C4-2B (cell line): ENCODE results near the gene PRICKLE3.

Experiments used
- H3K27ac ChIP-seq: fragments of 450-650 bp; 2 replicates; pipeline ENCODE4 v1.5.1; 2017
- ZFX ChIP-seq: fragments of 450-650 bp; IDR thresholded peaks from 2 replicates; pipeline ENCODE4 v1.6.1; 2017
- TF ChIP-seq, protein P1 (sequence below): fragments of 450-650 bp; conservative IDR thresholded peaks from 2 replicates; pipeline ENCODE4 v1.5.1; 2017; ENCODE audit warnings: mild to moderate bottlenecking

PRICKLE3 gene

DNA sequence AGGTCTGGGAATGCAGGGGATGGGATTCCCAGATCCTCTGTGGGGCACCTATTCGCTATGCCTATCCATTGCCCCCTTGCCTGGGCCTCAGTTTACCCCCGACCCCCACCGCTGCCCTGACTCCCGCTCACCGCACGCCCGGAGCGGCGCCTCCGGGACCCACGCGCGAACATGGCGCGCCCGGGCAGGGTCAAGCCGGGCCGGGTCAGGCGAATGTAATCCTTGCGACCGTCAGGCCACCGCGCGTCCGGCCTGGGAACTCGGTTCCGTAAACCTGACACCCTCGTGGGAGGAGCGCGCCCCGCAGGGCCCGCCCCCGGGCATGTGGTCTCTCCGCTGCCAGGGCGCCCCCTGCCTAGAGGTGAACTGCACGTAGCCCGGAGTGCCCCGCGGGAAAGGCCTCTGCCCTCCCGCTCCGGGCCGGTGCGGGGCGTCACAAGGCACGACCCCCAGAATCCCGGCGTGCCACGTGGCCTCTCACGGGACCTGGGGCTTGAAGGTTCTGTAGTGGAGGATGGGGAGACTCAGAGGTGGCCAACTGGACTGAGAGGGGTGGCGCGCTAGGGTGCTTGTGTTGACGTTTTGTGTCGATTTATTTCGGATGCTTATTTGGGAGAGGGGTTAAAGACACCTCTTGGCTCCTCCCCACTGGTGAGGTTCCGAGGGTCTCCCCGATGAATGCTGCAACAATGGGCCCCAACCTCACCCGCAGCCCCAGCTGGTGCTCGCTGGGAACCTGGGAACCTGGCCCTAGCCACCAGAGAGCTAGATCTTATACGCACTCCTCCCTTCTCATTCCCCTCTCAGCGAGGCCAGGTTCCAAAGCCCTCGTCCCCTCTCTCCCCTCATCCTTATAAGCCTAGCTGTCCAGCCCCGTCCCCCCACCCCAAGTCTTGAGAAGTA lies at the start of gene PRICKLE3:
PRICKLE3 (minus strand) TSS at position 249 of the 903 bp plus-strand sequence; CDS start at position 173, 76 bp downstream.
- TF ChIP-seq, protein P1, sequence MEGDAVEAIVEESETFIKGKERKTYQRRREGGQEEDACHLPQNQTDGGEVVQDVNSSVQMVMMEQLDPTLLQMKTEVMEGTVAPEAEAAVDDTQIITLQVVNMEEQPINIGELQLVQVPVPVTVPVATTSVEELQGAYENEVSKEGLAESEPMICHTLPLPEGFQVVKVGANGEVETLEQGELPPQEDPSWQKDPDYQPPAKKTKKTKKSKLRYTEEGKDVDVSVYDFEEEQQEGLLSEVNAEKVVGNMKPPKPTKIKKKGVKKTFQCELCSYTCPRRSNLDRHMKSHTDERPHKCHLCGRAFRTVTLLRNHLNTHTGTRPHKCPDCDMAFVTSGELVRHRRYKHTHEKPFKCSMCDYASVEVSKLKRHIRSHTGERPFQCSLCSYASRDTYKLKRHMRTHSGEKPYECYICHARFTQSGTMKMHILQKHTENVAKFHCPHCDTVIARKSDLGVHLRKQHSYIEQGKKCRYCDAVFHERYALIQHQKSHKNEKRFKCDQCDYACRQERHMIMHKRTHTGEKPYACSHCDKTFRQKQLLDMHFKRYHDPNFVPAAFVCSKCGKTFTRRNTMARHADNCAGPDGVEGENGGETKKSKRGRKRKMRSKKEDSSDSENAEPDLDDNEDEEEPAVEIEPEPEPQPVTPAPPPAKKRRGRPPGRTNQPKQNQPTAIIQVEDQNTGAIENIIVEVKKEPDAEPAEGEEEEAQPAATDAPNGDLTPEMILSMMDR = peak; percentile 60
- TF ChIP-seq ZFX = no peak
- peak within 1 kb of the TSS; percentile 79 for H3K27ac ChIP-seq

DNA sequence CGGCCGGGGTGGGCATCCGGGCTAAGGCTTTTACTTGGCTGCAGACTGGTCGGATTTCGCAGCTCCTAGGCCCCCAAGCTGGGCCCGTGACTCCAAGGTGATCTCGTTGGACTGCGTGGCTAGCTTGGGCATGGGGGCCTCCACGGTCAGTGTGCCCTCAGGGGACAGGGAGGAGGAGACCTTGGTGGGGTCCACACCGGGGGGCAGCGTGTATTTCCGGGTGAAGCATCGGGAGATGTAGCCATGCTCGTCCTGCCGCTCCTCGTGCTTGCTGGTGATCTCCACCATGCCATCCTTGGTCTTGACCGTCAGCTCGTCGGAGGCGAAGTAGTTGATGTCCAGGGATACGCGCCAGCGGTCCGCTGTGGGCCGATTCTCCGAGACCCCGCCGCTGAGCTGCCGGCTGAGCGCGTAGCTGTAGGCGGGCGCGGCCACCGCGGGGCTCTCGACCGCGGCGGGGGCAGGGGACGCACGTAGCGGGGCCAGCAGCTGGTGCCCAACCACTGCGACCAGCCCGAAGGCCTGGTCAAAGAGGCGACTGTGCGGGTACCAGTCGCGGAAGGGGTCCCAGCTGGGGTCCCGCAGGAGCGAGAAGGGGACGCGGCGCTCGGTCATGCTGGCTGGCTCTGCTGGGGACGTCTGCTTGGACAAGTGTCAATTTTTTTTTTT lies 47.8 kb upstream of the PRICKLE3 start:
- H3K27ac ChIP-seq = no peak overlapping the region
- no peak for TF ChIP-seq ZFX
- TF ChIP-seq, protein P1 = no peak

DNA sequence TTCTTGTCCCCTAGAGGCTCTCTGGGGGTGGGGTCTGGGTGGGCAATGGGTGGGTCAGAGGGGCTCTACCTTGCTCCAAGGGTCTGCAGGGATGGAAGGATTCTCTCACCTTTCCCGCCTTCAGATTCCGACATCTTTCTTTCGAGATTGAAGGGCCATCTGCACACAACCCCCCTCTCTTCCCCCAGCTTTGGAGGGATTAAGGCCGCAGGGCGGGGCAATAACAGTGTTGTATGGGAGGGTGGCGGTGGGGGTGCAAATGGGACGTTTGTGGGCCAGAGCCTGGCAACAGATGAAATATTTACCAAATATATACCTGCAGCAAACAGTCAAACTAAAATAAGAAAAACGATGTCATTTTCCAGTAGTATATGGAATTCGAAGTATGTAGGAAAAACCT lies 47.0 kb upstream of the PRICKLE3 start, which contains the start of gene CACNA1F:
CACNA1F (minus strand) TSS at position 165 of the 400 bp plus-strand sequence; CDS start at position 134, 31 bp downstream.
- no peak within 1 kb of the TSS for H3K27ac ChIP-seq
- TF ChIP-seq, protein P1 = no peak
- TF ChIP-seq ZFX = no peak

GRCh38 chrX:49232525-49232924 lies 46.4 kb upstream of the PRICKLE3 start:
- H3K27ac ChIP-seq = no peak overlapping the region
- no peak for TF ChIP-seq ZFX
- TF ChIP-seq, protein P1 = no peak

DNA sequence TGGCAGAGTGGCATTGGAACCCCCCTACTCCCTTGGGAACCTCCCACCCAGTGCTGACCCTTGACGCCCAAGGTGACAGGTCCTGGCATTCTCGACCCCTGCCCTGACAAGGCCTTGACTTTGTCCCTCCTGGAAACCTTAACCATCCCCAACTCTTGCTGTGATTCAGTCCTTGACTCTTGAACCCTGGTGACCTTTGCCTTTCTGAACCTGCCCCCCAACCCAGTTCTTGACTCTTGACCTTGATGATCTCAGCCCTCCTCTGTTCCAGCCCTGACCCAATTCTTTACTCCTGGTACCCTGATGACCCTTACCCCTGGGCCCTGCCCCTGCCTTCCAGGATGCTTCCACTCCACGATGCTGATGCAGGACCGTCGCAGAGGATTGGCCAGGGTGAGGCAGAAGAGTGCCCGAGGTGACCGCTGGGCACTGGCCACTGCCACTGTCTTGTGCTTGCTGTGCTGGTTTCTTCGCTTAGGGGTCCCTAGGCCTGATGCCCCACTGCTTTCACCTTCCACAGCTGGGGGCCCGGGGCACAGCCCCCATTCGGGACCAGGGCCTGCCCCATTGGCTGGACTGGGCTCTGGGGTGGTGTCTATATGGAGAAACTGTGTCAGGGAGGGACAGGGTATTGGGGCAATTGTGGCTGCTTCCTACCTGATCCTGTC lies 45.3 kb upstream of the PRICKLE3 start:
- H3K27ac ChIP-seq = no peak overlapping the region
- no peak for TF ChIP-seq ZFX
- TF ChIP-seq, protein P1 = no peak

- H3K27ac ChIP-seq = no peak overlapping the region
- TF ChIP-seq, protein P1 = no peak
Measured at GRCh38 chrX:49230500-49231232, 44.5 kb upstream of the PRICKLE3 start.
